ENCODE data around the gene MYH15.

DNA sequence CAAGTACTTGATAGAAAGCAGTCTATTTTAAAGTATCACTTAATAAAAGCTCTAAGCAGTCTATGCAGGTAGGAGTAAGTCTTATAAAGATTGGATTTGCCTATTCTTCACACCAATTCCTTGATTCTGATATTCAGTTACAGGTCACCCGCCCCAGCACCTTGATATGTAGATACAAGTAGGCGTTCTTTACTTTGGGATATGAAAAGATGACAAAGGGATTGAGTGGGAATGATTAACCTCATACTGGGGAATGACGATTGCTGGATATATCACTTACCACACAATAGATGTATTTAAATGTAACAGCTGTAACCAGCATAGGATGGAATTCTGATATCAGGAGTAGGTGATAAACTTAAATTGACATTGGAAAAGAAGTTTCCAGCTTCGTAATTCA, 166.9 kb downstream of the MYH15 start:
- TF ChIP-seq, protein P1, sequence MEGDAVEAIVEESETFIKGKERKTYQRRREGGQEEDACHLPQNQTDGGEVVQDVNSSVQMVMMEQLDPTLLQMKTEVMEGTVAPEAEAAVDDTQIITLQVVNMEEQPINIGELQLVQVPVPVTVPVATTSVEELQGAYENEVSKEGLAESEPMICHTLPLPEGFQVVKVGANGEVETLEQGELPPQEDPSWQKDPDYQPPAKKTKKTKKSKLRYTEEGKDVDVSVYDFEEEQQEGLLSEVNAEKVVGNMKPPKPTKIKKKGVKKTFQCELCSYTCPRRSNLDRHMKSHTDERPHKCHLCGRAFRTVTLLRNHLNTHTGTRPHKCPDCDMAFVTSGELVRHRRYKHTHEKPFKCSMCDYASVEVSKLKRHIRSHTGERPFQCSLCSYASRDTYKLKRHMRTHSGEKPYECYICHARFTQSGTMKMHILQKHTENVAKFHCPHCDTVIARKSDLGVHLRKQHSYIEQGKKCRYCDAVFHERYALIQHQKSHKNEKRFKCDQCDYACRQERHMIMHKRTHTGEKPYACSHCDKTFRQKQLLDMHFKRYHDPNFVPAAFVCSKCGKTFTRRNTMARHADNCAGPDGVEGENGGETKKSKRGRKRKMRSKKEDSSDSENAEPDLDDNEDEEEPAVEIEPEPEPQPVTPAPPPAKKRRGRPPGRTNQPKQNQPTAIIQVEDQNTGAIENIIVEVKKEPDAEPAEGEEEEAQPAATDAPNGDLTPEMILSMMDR (IDR thresholded peaks at IDR 0.05): no peak
- TF ChIP-seq POLR2A (IDR thresholded peaks at IDR 0.05) (no peak), EP300 (IDR thresholded peaks at IDR 0.05) (no peak)

Measured in tibial nerve (tissue), 4 donors.